GM21529 (cell line): ENCODE data around the gene PRSS21.

Experiments used
- ATAC-seq: cut with Tn5 transposase; IDR thresholded peaks from one replicate; pipeline ENCODE4 v1.9.1; 2021; ENCODE audit not compliant: unreplicated experiment

The PRSS21 gene

GRCh38 chr16:2825049-2825742 lies 8.2 kb downstream of the PRSS21 start:
- no peak for ATAC-seq

DNA sequence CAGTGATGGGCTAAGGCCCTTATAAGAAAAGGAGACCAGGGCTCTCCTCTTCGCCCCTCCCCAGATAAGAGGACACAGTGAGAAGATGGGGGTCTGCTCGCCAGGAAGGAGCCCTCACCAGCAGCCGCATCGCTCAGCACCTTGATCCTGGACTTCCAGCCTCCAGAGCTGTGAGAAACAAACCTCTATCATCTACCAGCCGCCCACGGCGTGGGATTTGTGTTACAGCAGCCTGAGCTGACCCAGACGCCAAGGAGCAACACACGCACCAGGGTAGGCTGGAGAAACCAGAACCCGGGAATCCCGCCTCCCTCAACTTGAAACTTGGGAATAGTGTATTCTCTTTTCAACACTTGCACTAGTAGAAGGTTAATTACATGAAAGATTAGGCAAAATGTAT lies 8.9 kb downstream of the PRSS21 start:
- ATAC-seq: no peak

DNA sequence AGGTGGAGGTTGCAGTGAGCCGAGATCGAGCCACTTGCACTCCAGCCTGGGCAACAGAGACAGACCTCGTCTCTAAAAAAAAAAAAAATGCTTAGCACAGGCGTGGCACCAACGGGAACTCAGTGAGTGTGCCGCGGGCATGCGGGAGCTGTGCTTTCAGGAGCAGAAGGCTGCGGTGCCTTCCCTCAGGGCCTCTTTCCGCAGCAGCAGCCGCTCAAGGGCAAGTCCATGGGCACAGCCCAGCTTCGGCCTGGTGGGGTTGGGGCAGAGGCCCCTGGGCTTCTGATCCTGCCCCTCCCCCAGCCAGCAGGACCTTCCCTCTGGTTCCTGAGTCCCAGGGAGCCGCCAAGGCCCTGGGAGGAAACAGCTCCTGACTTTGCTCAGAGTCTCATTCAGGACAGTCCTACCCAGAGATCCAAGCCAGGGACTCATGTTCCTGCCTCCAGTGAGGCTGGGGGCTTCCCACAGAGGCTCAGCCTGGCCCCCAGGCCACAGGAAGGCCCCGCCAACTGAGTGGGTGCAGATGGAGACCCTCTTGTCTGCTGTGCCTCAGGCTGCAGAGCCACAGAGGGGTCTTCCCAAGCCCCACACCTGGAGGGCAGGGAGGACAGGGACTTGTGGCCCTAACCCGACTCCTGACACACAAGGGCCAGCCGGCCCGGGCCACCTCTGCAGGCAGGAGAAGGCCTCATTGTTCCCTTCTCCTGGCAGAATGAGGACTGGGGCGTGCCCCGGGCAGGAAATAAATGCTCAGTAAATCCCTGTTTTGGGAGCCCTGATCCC lies 9.7 kb downstream of the PRSS21 start:
- no peak for ATAC-seq

- ATAC-seq: no peak
These were observed 10.3 kb downstream of the PRSS21 start for GRCh38 chr16:2827374-2827791.

GRCh38 chr16:2827831-2828520 lies 10.9 kb downstream of the PRSS21 start:
- no peak for ATAC-seq

GRCh38 chr16:2828521-2828840 lies 11.4 kb downstream of the PRSS21 start:
- ATAC-seq: no peak

GRCh38 chr16:2828876-2829430 lies 11.9 kb downstream of the PRSS21 start:
- ATAC-seq: no peak

DNA sequence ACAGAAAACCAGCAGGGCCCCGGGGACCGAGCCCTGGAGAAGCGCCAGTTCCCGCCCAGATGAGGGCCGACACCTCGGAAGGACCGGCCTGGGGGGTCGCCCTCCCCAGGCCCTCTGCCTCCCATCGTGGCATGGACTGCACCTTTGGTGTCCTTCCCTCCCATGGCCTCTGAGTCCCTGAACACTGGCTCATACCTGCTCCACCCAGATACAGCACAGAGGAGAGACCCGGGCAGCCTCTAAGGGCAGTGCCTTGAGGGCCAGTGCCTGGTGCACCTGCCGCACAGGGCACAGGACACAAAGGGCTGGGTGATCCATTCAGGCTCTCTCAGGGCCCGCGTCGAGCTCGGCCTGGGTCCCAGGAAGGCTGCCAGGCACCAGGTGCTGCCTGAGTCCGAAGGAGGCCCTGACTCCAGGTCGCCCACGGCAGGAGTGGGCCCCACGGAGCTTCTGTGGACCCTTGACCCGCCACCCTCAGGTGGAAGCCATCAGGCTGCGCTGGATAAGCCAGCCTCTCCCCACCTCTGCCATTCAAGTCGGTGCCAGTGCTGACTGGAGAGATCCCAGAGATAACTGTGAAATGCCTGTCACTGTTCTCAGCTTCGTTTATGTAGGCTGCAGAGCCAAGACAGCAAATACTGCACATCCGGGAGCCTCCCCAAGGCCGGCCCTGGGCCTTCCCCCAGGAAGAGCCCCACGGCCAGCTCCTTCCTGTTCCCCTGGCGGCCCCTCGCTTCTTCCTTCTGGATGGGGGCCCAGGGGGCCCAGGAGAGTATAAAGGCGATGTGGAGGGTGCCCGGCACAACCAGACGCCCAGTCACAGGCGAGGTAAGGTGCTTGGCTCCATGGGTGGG lies 12.7 kb downstream of the PRSS21 start, which contains the start of gene ZG16B:
Gene ZG16B (plus strand): TSS at position 803 of the 854 bp plus-strand sequence. CDS start 139 bp downstream, outside the sequence.
- no peak for ATAC-seq

GRCh38 chr16:2830355-2830695 lies 13.3 kb downstream of the PRSS21 start:
- ATAC-seq: no peak

GRCh38 chr16:2831203-2831602 lies 14.2 kb downstream of the PRSS21 start:
- no peak for ATAC-seq

GRCh38 chr16:2833776-2834175 lies 16.7 kb downstream of the PRSS21 start:
- no peak for ATAC-seq

DNA sequence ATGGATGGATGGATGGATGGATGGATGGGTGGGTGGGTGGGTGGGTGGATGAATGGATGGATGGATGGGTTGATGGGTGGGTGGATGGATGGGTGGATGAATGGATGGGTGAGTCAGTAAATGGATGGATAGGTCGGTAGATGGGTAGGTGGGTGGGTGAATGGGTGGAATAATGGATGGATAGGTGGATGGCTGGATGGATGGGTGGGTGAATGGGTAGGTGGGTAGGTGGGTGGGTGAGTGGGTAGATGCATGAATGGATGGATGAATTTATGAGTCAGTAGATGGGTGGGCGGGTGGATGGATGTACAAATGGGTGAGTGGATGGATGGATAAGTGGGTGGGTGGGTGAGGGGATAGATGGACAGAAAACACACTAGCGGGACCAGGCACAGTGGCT lies 17.9 kb downstream of the PRSS21 start:
- no peak for ATAC-seq

GRCh38 chr16:2835638-2836493 lies 18.8 kb downstream of the PRSS21 start:
- no peak for ATAC-seq

- no peak for ATAC-seq
These were observed 19.8 kb downstream of the PRSS21 start for GRCh38 chr16:2836646-2837508.

- no peak for ATAC-seq
These were observed 21.9 kb downstream of the PRSS21 start for GRCh38 chr16:2838928-2839327.

DNA sequence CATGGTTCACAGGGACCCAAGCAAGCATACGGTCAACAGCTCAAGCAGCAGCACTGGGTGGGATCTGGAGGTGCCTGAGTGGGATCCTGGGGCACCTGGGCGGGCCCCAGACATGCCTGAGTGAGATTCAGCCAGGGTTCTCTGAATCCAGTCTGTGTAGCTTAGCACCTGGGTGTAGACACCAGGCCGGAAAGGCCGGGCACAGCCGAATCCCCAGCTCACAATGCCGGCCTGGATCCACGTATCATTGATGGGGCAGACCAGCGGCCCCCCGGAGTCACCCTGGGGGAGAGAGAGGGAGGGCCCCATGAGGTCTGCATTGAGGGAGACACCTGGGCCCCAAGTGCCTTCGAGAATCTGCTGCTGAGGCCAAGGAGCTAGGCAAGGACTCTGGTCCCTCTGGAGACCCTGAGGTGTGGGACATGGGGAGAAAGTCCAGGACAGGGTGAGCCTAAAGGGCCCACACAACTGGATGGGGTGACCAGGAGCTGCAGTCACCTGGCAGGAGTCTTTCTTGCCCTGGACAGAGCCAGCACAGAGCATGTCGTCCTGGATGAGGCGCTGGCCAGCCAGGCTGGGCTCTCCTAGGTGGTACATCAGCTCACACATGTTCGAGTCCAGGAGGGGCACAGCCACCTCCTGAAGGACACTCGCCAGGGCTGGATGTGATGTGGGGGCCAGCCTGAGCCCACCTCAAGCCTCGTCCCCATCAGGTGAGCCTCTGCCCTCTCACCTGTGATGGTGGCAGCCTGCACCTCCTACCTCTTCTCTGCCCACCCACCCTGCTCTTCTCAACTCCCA lies 22.8 kb downstream of the PRSS21 start:
- no peak for ATAC-seq

- ATAC-seq: no peak
These were observed 23.9 kb downstream of the PRSS21 start for GRCh38 chr16:2840914-2841313.
